Vagina (tissue), 2 donors: ENCODE measurements around the gene CACNA1C.

Source experiments
- CTCF ChIP-seq, 3 experiments: fragments of 450-650 bp in 2 of 3; fragments of 200-600 bp in 1 of 3; sonication (generic) in 1 of 3; IDR thresholded peaks; one replicate each; pipeline ENCODE4 v1.5.1; 2017 to 2019; ENCODE audit warnings: antibody characterized with exemption in 3 of 3, mild to moderate bottlenecking in 2 of 3, moderate library complexity in 2 of 3
- POLR2AphosphoS5 ChIP-seq, 2 donors: sonication (generic); formaldehyde crosslinking; IDR thresholded peaks; one replicate each; pipeline ENCODE4 v1.9.0; 2017; ENCODE audit warnings: antibody characterized with exemption in 2 of 2, mild to moderate bottlenecking in 2 of 2, low read depth in 1 of 2; ENCODE audit not compliant: insufficient read depth in 1 of 2

DNA sequence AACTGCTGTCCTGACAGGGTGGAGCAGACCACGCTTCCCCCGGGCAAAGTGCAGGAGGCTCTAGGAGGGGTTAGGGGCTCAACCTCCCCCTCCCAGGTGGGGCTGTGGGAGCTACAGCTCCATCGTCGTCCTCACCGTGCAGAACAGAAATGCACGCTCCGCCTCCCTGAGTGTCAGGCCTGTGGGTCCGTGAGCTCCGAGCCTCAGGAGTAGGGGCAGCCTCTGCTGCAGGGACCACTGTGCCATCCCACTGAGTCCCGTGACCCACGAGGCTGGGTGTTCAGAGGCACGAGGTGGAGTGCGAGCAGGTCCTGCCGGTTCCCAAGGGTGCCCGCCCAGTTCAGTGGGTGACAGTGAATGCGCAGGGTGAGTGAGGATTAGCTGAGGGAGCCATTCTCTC is 48.6 kb downstream of the CACNA1C start:
- no peak for TF ChIP-seq CTCF (IDR thresholded peaks at IDR 0.05)
- no peak for TF ChIP-seq POLR2AphosphoS5 (IDR thresholded peaks at IDR 0.05; ENCODE audit: insufficient read depth in 1 of 2, low read depth in 1 of 2)
